Colon (tissue), 2 donors: ENCODE measurements around the gene MTA3.
"Not testable (repeated sequence)": the region's sequence is repeated elsewhere in the genome, so short reads cannot be mapped to it uniquely, and the experiment has no call there.

ENCODE experiments used
- FAIRE-seq: peaks from 2 replicates; lab custom pipeline; 2012; peaks lifted over from hg19 to GRCh38; lab: Jason Lieb, UNC
- donor health status: control.
- donor health status: control.

MTA3 gene

GRCh38 chr2:42613281-42614064 is 45.0 kb downstream of the MTA3 start:
- FAIRE-seq = no peak

GRCh38 chr2:42614838-42615237 is 46.4 kb downstream of the MTA3 start:
- no peak for FAIRE-seq

- FAIRE-seq = no peak
Measured at GRCh38 chr2:42618116-42618515, 49.7 kb downstream of the MTA3 start.

GRCh38 chr2:42618972-42619371 is 50.5 kb downstream of the MTA3 start:
- no peak for FAIRE-seq

- not testable (repeated sequence) for FAIRE-seq
Measured at GRCh38 chr2:42621626-42622025, 53.2 kb downstream of the MTA3 start.

GRCh38 chr2:42622943-42623676 is 54.7 kb downstream of the MTA3 start:
- no peak for FAIRE-seq

GRCh38 chr2:42624047-42624446 is 55.6 kb downstream of the MTA3 start:
- FAIRE-seq = peak; percentile 5

- not testable (repeated sequence) for FAIRE-seq
Measured at GRCh38 chr2:42628024-42628423, 59.6 kb downstream of the MTA3 start.

GRCh38 chr2:42636934-42637333 is 68.5 kb downstream of the MTA3 start:
- no peak for FAIRE-seq

- no peak for FAIRE-seq
Measured at GRCh38 chr2:42638080-42638784, 69.8 kb downstream of the MTA3 start.

GRCh38 chr2:42639340-42640077 is 71.1 kb downstream of the MTA3 start:
- no peak for FAIRE-seq

GRCh38 chr2:42640261-42640660 is 71.8 kb downstream of the MTA3 start:
- FAIRE-seq = no peak

GRCh38 chr2:42642371-42642770 is 73.9 kb downstream of the MTA3 start:
- FAIRE-seq = not testable (repeated sequence)

- no peak for FAIRE-seq
Measured at GRCh38 chr2:42645551-42645950, 77.1 kb downstream of the MTA3 start.

- no peak for FAIRE-seq
Measured at GRCh38 chr2:42648796-42649195, 80.4 kb downstream of the MTA3 start.

- FAIRE-seq = no peak
Measured at GRCh38 chr2:42651057-42651456, 82.6 kb downstream of the MTA3 start.

GRCh38 chr2:42652086-42652485 is 83.7 kb downstream of the MTA3 start:
- FAIRE-seq = no peak

- no peak for FAIRE-seq
Measured at GRCh38 chr2:42653039-42653438, 84.6 kb downstream of the MTA3 start.

GRCh38 chr2:42653908-42654445 is 85.5 kb downstream of the MTA3 start:
- FAIRE-seq = no peak

GRCh38 chr2:42658306-42658705 is 89.9 kb downstream of the MTA3 start:
- no peak for FAIRE-seq

- no peak for FAIRE-seq
Measured at GRCh38 chr2:42659609-42660008, 91.2 kb downstream of the MTA3 start.
